ENCODE results near the gene ZNF362. TPM values are rescaled to one million over a fixed set of nuclear protein-coding genes. Genes with fewer than 3 reads are reported as not detected.

Gene ZNF362
- total and polyA plus RNA-seq, 2 of the 13 experiments (the other 11 are each of a cell fraction or from before 2014, with no cell fraction given), result 8.3 to 14.2 TPM

DNA sequence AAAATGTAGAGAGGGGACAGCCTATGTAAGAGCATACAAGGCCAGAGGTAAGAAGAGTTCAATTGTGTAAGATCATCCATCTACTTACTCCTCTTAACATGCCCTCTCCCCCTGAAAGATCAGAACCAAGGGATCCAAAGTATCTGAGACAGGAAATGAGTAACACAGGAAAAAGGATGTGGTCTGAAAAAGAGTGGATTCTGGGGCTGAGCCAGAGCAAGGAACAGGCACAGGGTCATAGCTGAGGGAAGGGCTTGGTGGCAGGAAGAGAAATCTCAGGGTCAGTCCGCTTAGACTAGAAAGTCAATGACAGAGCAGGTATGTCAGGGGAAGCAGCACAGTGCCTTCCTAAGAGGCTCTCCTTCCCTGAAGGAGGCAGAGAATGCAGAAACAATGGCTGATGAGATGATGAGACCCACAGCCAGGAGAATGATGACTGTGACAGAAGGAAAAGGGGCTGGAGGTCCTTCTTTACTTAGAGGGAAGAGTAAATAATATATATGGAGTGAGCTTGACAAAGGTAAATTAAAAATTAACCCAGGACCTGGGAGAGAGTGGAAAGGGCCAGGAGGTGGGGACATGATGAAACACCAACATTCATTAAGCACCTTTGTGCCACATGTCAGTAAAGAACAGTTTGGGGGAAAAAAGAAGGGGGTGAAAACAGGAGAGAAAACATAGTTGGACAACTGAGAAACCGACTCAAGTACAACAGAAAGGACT is 90.8 kb downstream of the ZNF362 start (continued):
- TF ChIP-seq GATAD1 (CRISPR knock-in tag; IDR thresholded peaks at IDR 0.05), result peak; percentile 42; the same call in 1 of the 2 replicates
- TF ChIP-seq AHDC1 (CRISPR knock-in tag; IDR thresholded peaks at IDR 0.05; ENCODE audit: borderline replicate concordance), result peak; percentile 78; the same call in 1 of the 2 replicates
- TF ChIP-seq ZNF564 (CRISPR knock-in tag; IDR thresholded peaks at IDR 0.05), result no peak
- TF ChIP-seq ATF7 (IDR thresholded peaks at IDR 0.05), result no peak
- no peak for TF ChIP-seq ATF7 (CRISPR knock-in tag; IDR thresholded peaks at IDR 0.05)
- TF ChIP-seq ZMYM2 (CRISPR knock-in tag; IDR thresholded peaks at IDR 0.05), result no peak
- no peak for TF ChIP-seq ZBED4 (CRISPR knock-in tag; IDR thresholded peaks at IDR 0.05; ENCODE audit: borderline replicate concordance)
- TF ChIP-seq POLR2AphosphoS5 (IDR thresholded peaks at IDR 0.05; ENCODE audit: low read depth, low read length), result peak; percentile 65; the same call in 1 of the 2 replicates
- peak; percentile 29 for TF ChIP-seq PHF5A (CRISPR knock-in tag; IDR thresholded peaks at IDR 0.05; ENCODE audit: low read depth, unreplicated experiment)
- no peak for TF ChIP-seq SOX6 (IDR thresholded peaks at IDR 0.05)
- peak; percentile 90 for TF ChIP-seq SOX6 (CRISPR knock-in tag; IDR thresholded peaks at IDR 0.05)
- TF ChIP-seq HMG20A (CRISPR knock-in tag; IDR thresholded peaks at IDR 0.05; ENCODE audit: borderline replicate concordance), result 0 out of 2 replicates have a peak, but pooled peaks have one; percentile 14
- TF ChIP-seq ZNF160 (CRISPR knock-in tag; IDR thresholded peaks at IDR 0.05), result no peak
- TF ChIP-seq SRSF1 (optimal IDR thresholded peaks at IDR 0.05; ENCODE audit: low read depth, low read length), result no peak
- peak; percentile 65 for TF ChIP-seq FOXA3 (CRISPR knock-in tag; IDR thresholded peaks at IDR 0.05)
- TF ChIP-seq KLF15 (CRISPR knock-in tag; IDR thresholded peaks at IDR 0.05; ENCODE audit: borderline replicate concordance), result no peak
- no peak for TF ChIP-seq ZNF713 (CRISPR knock-in tag; IDR thresholded peaks at IDR 0.05)
- TF ChIP-seq, protein P1, sequence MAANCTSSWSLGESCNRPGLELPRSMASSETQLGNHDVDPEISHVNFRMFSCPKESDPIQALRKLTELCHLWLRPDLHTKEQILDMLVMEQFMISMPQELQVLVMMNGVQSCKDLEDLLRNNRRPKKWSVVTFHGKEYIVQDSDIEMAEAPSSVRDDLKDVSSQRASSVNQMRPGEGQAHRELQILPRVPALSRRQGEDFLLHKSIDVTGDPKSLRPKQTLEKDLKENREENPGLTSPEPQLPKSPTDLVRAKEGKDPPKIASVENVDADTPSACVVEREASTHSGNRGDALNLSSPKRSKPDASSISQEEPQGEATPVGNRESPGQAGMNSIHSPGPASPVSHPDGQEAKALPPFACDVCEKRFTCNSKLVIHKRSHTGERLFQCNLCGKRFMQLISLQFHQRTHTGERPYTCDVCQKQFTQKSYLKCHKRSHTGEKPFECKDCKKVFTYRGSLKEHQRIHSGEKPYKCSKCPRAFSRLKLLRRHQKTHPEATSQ (CRISPR knock-in tag; IDR thresholded peaks at IDR 0.05; ENCODE audit: borderline replicate concordance), result no peak
- TF ChIP-seq MEF2D (CRISPR knock-in tag; IDR thresholded peaks at IDR 0.05), result peak; percentile 43; the same call in 1 of the 2 replicates
- peak; percentile 74 for TF ChIP-seq SAP130 (CRISPR knock-in tag; IDR thresholded peaks at IDR 0.05; ENCODE audit: low read depth)

Data from HepG2 (cell line).